MM.1S (cell line): ENCODE data around the gene VPS26A.

Experiments
- EZH2 ChIP-seq: fragments of 300-600 bp; sonication (generic); optimal IDR thresholded peaks from 2 replicates; pipeline ENCODE3; 2017; ENCODE audit warnings: low read depth, mild to moderate bottlenecking, antibody characterized with exemption, low read length, mixed read lengths
- TF ChIP-seq, protein P1 (sequence below): fragments of 300-600 bp; sonication (generic); IDR thresholded peaks from 2 replicates; pipeline ENCODE4 v1.5.1; 2016; ENCODE audit warnings: antibody characterized with exemption, low read length, mixed read lengths

DNA sequence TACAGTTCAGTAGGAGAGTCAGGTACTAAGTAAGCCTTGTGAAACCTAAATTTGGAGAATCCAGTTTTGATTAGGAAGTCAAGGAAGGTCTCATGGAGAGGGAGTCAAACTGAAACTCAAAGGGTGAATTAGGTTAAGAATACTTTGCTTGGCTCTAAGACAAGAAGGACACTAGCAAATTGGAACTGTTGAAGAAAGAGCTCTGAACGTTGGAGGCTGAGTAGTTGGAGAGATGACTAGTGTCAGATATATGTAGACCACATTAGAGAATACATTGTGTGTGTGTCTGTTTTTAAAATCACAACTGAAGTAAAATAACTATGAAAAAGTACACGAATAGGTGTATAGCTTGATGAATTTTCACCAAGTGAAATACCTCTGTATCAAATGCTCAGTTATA lies 6.3 kb downstream of the VPS26A start:
- TF ChIP-seq, protein P1, sequence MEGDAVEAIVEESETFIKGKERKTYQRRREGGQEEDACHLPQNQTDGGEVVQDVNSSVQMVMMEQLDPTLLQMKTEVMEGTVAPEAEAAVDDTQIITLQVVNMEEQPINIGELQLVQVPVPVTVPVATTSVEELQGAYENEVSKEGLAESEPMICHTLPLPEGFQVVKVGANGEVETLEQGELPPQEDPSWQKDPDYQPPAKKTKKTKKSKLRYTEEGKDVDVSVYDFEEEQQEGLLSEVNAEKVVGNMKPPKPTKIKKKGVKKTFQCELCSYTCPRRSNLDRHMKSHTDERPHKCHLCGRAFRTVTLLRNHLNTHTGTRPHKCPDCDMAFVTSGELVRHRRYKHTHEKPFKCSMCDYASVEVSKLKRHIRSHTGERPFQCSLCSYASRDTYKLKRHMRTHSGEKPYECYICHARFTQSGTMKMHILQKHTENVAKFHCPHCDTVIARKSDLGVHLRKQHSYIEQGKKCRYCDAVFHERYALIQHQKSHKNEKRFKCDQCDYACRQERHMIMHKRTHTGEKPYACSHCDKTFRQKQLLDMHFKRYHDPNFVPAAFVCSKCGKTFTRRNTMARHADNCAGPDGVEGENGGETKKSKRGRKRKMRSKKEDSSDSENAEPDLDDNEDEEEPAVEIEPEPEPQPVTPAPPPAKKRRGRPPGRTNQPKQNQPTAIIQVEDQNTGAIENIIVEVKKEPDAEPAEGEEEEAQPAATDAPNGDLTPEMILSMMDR: no peak
- no peak for TF ChIP-seq EZH2
